Dermis lymphatic vessel endothelial cell (primary cell): ENCODE data around the gene SPEM1. TPM values are rescaled to one million over a fixed set of nuclear protein-coding genes. Genes with fewer than 3 reads are reported as not detected.

ENCODE experiments used
- total RNA-seq: library from RNA; depleted of rRNA; stranded (reverse); fragments of >200 nt; gene quantifications from 2 replicates; pipeline ENCODE4 v1.2.1, GENCODE V29; 2014

The SPEM1 gene, protein sequence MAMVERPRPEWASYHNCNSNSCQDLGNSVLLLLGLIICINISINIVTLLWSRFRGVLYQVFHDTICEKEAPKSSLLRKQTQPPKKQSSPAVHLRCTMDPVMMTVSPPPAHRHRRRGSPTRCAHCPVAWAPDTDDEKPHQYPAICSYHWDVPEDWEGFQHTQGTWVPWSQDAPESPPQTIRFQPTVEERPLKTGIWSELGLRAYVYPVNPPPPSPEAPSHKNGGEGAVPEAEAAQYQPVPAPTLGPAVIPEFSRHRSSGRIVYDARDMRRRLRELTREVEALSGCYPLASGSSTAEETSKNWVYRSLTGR
- total RNA-seq = not detected in 2 replicates

DNA sequence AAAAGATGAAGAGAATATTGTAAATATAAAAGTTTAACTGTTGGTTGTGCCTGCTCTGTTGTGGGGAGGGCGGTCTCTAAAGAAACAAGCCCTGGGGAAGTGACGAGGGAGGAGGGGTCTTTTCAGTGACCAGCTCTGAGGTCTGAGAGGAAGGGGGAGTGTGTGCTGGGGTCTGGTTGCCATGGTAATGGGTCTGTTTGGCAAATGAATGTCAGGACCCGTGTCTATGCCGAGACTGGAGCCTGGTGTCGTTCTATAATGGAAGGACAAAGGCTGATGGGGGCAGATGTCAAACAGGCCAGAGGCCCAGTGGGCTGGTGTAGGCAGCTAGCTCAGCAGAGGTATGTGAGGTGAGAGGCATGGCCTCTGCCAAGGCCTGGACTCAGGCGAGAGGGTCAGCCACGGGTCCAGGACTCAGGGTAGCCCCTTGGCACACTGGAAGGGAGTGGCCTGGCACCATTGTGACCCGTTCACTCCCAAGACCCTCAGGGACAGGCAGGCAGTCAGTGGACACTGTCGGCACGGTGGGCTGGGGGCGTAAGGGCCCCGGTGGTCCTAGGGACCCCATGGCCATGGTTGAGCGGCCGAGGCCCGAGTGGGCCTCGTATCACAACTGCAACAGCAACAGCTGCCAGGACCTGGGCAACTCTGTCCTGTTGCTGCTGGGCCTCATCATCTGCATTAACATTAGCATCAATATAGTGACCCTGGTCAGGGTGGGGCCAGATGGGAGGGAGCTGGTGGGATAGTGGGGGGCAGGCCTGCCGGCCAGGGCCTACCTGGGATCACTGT lies at the start of gene SPEM1:
TSS of gene SPEM1 (plus strand) at position 506 of the 792 bp plus-strand sequence. CDS start at position 567, 61 bp downstream.

DNA sequence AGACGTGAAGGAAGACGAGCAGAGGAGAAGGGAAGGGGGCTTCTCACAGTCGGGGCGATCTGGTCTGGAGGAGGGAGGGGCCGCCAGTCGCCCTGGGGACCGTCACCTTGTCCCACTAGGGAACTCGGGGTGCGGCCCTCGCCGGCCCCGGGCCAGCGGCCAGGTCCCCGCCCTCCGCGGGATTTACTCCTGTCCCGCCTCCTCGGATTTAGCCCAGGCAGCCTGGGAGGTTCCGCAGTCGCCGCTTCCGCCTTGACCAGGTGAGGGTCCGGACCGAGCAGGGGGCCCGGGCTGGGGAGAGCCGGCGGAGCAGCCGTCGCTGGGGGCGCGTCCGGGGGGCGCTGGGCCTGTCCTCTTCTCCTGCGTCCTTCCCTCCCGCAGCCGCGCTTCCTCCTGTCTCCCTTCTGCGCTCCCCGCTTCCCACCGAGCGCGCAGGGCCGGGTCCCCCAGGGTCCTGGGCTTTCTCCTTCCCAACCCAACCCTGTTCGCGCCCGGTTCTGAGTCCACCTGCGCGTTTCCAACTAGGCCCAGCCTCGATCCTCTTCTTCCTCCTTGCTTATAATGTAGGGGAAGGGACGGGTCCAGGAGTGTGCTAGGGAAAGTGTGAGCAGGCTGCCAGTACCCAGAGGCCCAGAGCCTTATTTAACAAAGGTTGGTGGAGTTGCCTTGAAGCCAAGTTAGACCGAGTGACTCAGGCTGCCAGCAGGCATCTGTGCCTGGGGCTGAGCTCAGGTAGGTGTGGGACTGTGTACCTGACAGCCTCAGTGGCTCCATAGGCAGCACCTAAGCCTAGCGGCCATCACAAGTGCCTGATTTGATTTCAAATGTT lies 39.1 kb upstream of the SPEM1 start, which contains the start of gene TNK1:
TSS of gene TNK1 (plus strand) at position 235 of the 829 bp plus-strand sequence. CDS start 1,838 bp downstream, outside the sequence.

DNA sequence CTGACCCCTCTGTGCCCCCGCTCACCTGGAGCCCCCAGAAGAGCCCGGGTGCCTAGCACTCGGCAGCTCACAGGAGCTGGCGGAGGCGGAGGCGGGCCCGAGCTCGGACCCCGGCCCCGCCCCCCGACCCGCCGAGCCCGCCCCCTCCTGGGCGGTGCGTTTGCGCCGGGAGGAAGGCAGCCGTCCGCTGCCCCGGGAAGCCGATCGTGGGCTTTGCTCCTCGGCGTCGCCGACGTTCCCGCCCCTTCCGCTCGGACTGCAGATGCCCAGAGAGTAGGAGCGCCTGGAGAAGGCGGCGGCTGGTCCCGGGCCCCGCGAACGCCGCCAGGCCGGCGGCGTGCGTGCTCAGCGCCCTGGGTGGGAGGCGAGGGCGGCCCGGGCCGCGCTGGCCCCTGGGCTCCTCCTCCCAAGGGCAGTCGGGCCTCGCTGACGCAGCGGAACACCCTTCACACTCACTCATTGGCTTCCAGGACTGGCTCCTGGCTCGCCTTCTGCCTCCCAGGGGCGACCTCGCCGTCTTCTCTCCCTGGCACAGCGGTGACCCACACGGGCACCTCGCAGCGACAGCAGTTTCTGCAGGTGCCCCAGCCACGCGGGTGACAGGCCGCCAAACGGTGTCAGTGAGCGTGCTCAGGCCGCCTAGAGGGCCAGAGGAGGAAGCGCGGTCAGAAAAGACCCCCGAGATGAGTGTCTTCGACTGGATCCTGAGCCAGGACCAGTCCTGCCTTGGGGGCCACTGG lies 25.5 kb upstream of the SPEM1 start, which contains the start of gene PLSCR3:
TSS of gene PLSCR3 (minus strand) at position 74 of the 740 bp plus-strand sequence. CDS start 415 bp downstream, outside the sequence.

DNA sequence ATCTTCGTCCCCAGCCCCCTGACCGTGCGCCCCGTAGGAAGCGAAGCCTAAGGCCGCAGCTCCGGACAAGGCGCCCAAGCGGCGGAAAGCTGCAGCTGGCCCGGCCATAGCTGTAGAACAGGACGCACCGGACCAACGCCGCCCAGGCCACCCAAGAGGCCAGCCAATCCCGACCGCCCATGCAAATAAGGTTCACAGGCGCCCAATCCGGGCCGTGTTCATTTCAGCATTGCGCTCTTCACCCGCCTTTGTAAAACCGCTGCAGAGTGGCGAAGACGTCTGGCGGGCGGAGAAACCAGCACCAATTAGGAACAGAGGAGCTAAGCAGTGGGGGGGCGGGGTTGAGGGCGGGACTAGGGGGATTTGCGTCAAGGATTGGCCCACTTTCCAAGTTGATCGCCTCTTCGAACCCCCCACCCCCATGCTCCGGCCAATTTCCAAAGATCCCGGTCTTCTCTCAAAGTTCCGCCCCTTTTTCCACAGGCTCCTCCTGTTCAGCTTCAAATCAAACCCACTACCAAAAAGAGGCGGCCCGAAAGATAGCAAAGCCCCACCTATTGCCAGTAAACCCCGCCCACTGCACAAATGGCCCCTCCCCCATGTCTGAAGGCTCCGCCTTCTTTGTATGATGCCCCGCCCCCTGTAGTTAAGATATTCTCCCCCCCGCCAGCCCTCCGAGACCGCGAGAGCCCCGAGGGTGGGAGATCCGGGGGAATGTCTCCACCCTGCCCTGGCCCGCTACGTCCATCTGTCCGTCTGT lies 16.0 kb upstream of the SPEM1 start, which contains the start of gene TMEM256:
TSS of gene TMEM256 (minus strand) at position 121 of the 760 bp plus-strand sequence. CDS start at position 108, 13 bp downstream.

DNA sequence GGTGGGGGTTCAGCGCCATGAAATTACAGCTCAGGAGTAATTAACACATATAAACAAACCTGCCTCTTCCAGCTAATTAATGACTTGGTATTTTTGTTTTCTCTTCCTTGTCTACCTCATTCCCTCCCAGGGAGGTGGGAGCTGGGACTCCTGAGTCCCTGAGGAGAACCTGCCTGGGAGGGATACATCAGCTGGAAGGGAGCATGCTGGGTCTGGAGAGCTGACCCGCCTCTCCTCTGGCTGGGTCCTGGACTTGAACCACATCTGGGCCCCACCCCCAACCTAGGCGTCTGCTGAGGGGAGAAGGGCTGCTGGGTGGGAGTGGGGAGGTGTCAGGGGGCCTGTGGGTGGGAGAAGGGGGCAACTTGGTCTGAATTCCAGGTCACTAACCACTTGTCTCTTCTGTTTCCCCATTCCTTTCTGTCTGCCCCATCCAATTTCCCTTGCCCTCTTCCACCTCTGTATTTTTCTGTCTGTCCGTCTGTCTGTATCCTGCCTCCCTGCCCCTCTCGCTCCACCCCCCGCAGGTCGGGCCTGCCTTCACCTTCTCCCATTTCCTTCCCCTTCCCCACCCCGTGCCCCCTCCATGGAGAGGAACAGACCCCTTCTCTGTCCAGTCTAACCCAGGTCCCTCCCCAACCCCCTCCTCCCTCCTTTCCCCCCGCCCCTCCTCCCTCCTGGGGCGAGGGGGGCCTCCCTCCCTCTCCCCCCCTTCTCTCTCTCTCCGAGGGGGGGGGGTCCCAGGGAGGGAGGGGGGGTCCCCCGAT lies 12.5 kb upstream of the SPEM1 start, which contains the start of gene NLGN2:
TSS of gene NLGN2 (plus strand) at position 361 of the 767 bp plus-strand sequence. CDS start 411 bp downstream, outside the sequence.

DNA sequence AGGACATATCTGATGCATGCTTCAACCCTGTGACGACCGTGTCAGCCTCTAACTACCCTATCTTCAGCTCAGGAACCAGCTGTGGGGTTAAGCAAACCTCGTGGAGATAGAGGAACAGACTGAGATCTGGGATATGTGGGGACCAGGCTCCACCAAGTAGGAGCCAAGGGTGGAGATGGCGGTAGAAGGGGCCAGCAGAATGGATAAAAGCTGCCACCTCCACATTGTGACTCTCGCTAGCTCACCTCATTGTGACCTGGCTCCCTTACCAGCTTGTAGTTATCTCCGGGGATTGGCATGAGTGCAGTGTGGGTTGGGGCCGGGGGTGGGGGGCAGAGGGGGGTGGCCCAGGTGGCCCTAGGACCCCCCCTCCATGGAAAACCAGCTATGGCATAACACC lies 5.2 kb downstream of the SPEM1 start, which contains the start of gene SPEM2:
TSS of gene SPEM2 (plus strand) at position 301 of the 400 bp plus-strand sequence. CDS start at position 374, 73 bp downstream.

DNA sequence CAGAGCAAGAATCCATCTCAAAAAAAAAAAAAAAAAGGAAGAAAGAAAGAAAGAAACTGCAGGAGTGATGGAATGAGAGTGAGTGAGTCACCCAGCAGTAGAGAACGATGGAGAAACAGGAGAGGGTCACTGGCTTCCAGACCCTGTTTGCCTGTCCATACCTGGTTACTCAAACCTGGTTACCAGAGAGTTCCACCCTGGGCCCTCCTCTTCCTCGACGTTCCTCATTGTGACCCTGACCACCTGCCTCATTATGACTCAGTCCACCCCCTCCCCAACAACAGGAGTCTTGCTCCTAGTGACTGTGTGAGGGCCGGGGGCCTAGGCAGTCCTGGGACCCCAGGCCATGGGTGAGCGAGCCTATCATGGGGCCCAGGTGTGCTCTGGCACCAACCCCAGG lies 8.4 kb downstream of the SPEM1 start, which contains the start of gene SPEM3:
TSS of gene SPEM3 (plus strand) at position 301 of the 400 bp plus-strand sequence. CDS start at position 347, 46 bp downstream.

DNA sequence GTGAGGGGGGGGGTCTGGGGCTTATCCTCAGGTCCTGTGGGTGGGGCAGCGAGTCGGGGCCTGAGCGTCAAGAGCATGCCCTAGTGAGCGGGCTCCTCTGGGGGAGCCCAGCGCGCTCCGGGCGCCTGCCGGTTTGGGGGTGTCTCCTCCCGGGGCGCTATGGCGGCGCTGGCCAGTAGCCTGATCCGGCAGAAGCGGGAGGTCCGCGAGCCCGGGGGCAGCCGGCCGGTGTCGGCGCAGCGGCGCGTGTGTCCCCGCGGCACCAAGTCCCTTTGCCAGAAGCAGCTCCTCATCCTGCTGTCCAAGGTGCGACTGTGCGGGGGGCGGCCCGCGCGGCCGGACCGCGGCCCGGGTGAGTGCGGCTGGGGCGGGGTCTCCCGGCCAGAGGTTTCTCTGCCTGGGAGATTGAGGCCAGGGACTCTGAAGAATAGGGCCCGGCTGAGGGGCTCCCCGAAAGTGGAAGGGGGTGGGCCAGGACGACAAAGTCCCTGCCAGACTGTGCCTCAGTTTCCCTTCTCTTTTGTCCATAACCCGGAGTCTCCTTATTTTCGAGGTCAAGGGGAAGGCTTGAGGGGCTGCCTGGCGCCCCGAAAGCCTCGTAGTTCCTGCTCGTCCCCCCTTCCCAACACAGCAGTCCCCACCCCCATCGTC lies 19.5 kb downstream of the SPEM1 start, which contains the start of gene FGF11:
TSS of gene FGF11 (plus strand) at position 51 of the 651 bp plus-strand sequence. CDS start at position 160, 109 bp downstream.

DNA sequence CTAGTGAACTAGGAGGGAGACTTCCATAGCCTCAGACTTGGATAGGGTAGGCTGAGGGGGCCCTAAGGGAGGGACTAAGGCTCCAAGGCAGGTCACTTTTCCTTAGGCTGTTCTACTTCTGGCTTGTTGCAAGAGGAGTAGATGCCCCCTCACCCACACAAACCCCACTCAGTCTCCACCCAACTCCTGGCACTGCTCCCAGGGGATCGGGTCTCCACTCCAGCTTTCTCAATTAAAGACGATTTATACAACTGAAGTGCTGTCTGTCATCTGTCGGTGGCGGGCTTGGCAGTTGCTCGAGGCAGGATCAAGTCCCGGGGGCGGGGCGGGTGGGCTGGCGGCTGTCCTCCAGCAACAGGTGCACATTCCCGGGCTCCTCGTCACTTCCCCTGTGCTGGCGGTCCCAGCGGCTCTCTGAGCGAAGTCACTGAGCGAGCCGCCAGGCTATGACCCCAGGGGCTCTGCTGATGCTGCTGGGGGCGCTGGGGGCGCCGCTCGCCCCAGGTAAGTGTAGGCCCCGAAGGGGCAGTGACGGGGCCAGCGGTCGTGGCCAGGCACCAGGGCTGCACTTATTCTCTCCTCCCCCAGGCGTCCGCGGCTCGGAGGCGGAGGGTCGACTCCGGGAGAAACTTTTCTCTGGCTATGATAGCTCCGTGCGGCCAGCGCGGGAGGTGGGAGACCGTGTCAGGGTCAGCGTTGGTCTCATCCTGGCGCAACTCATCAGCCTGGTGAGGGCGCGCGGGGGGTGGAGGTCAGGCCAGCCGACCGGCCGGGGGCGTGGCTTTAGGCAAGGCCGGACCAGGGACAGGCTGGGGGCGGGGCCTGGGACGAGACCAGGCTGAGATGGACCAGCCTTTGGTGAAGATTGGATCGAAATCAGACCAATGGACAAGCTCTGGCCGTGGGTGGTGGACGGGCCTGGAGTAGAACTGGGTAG lies 24.8 kb downstream of the SPEM1 start, which contains the start of gene CHRNB1:
TSS of gene CHRNB1 (plus strand) at position 380 of the 937 bp plus-strand sequence. CDS start at position 447, 67 bp downstream.

Other genes starting within 250 kb of the SPEM1 start
- gene ASGR1, start 241.0 kb upstream of the SPEM1 start, total RNA-seq = 26.4 and 28.8 TPM in 2 replicates
- 7.0 and 7.2 TPM in 2 replicates for gene DLG4, start 200.5 kb upstream of the SPEM1 start, total RNA-seq
- 194 and 227 TPM in 2 replicates for gene ACADVL, start 200.4 kb upstream of the SPEM1 start, total RNA-seq
- 28.4 and 28.5 TPM in 2 replicates for gene DVL2, start 185.8 kb upstream of the SPEM1 start, total RNA-seq
- gene PHF23, start 180.9 kb upstream of the SPEM1 start, total RNA-seq = 38.6 and 39.7 TPM in 2 replicates
- 131 and 147 TPM in 2 replicates for gene GABARAP, start 177.9 kb upstream of the SPEM1 start, total RNA-seq
- gene CTDNEP1, start 168.6 kb upstream of the SPEM1 start, total RNA-seq = 23.2 and 25.1 TPM in 2 replicates
- gene ELP5, start 168.1 kb upstream of the SPEM1 start, total RNA-seq = 31.9 and 36.9 TPM in 2 replicates
- 0.76 and 1.5 TPM in 2 replicates for gene CLDN7, start 157.8 kb upstream of the SPEM1 start, total RNA-seq
- gene SLC2A4, start 138.6 kb upstream of the SPEM1 start, total RNA-seq = 0.69 and 1.6 TPM in 2 replicates
- gene YBX2, start 125.7 kb upstream of the SPEM1 start, total RNA-seq = under 0.01 and 0.33 TPM in 2 replicates
- 422 and 483 TPM in 2 replicates for gene EIF5A, start 112.7 kb upstream of the SPEM1 start, total RNA-seq
- 25.7 and 28.0 TPM in 2 replicates for gene GPS2, start 105.0 kb upstream of the SPEM1 start, total RNA-seq
- gene NEURL4, start 91.0 kb upstream of the SPEM1 start, total RNA-seq = 9.8 and 13.7 TPM in 2 replicates
- 0.43 TPM in 1 of 2 replicates, not detected in the other for gene ACAP1, start 83.8 kb upstream of the SPEM1 start, total RNA-seq
- 2.1 and 2.8 TPM in 2 replicates for gene KCTD11, start 68.2 kb upstream of the SPEM1 start, total RNA-seq
- not detected in 2 replicates for gene TMEM95, start 65.2 kb upstream of the SPEM1 start, total RNA-seq
- 1.3 and 2.3 TPM in 2 replicates for gene TNK1, start 39.2 kb upstream of the SPEM1 start, total RNA-seq
- 15.1 and 15.6 TPM in 2 replicates for gene PLSCR3, start 25.8 kb upstream of the SPEM1 start, total RNA-seq
- 144 and 158 TPM in 2 replicates for gene TMEM256, start 16.2 kb upstream of the SPEM1 start, total RNA-seq
- gene NLGN2, start 12.5 kb upstream of the SPEM1 start, total RNA-seq = 1.2 and 1.3 TPM in 2 replicates
- gene SPEM2, start 5.3 kb downstream of the SPEM1 start, total RNA-seq = not detected in 2 replicates
- not detected in 2 replicates for gene SPEM3, start 8.5 kb downstream of the SPEM1 start, total RNA-seq
- 7.6 and 9.8 TPM in 2 replicates for gene TMEM102, start 15.1 kb downstream of the SPEM1 start, total RNA-seq
- 0.17 and 0.22 TPM in 2 replicates for gene FGF11, start 19.2 kb downstream of the SPEM1 start, total RNA-seq
- gene CHRNB1, start 24.7 kb downstream of the SPEM1 start, total RNA-seq = 9.9 and 12.0 TPM in 2 replicates
- gene ZBTB4, start 59.3 kb downstream of the SPEM1 start, total RNA-seq = 8.9 and 9.1 TPM in 2 replicates
- not detected in 2 replicates for gene SLC35G6, start 61.1 kb downstream of the SPEM1 start, total RNA-seq
- gene POLR2A, start 64.0 kb downstream of the SPEM1 start, total RNA-seq = 68.2 and 79.4 TPM in 2 replicates
- 6.3 and 9.1 TPM in 2 replicates for gene TNFSF12, start 128.7 kb downstream of the SPEM1 start, total RNA-seq
- gene TNFSF13, start 138.4 kb downstream of the SPEM1 start, total RNA-seq = 0.22 and 0.34 TPM in 2 replicates
- gene SENP3, start 141.6 kb downstream of the SPEM1 start, total RNA-seq = 58.6 and 71.4 TPM in 2 replicates
- gene CD68, start 159.3 kb downstream of the SPEM1 start, total RNA-seq = 0.52 and 0.87 TPM in 2 replicates
- gene MPDU1, start 163.5 kb downstream of the SPEM1 start, total RNA-seq = 63.9 and 69.2 TPM in 2 replicates
- under 0.01 and 0.11 TPM in 2 replicates for gene SOX15, start 169.8 kb downstream of the SPEM1 start, total RNA-seq
- gene FXR2, start 194.6 kb downstream of the SPEM1 start, total RNA-seq = 30.0 and 33.2 TPM in 2 replicates
- gene SAT2, start 207.5 kb downstream of the SPEM1 start, total RNA-seq = 37.1 and 38.2 TPM in 2 replicates
- gene SHBG, start 209.8 kb downstream of the SPEM1 start, total RNA-seq = 0.11 and 0.26 TPM in 2 replicates
- gene ATP1B2, start 230.6 kb downstream of the SPEM1 start, total RNA-seq = not detected in 2 replicates